Activated CD4-positive, CD25-positive, alpha-beta regulatory T cell (primary cell): Measurements from ENCODE around the gene EPHB1.

Experiments
- DNase-seq, 4 experiments: peaks; one replicate each; lab custom pipeline; 2025; lab: John Stamatoyannopoulos, UW

The EPHB1 gene

DNA sequence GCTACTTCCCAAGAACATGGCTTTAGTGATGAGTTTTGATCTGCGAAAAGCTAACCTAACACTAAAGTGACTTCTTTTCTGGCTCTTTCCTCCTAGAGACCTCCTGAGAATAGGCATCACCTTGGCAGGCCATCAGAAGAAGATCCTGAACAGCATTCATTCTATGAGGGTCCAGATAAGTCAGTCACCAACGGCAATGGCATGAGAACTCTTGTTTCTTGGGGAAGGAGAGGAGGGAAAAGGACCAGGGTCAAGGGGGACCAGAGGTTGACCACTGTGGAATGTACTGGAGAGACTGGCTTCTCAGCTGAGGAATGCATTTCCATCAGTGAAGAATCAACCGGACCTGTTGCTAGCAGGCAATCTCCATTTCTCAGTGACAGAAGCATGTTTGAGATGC, 463.9 kb downstream of the EPHB1 start:
- no peak for DNase-seq

DNA sequence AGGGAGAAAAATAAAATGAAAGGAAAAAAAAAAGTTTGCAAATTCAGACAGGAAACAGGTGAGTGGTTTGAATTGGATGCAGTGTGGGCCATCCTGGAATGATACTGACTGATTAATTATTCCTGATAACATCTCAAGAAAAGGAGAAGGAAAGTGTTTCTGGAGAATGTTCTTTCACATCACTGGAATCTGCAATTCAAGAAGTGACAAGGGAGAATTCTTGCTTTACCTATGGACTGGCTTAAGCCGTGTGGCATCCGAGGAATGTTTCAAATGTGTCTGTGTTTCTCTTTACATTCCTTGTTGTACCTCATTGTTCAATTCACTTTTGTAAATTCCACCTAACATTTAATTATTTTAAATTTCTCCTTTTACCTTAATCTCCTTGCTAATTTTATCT, 465.0 kb downstream of the EPHB1 start:
- no peak for DNase-seq

DNA sequence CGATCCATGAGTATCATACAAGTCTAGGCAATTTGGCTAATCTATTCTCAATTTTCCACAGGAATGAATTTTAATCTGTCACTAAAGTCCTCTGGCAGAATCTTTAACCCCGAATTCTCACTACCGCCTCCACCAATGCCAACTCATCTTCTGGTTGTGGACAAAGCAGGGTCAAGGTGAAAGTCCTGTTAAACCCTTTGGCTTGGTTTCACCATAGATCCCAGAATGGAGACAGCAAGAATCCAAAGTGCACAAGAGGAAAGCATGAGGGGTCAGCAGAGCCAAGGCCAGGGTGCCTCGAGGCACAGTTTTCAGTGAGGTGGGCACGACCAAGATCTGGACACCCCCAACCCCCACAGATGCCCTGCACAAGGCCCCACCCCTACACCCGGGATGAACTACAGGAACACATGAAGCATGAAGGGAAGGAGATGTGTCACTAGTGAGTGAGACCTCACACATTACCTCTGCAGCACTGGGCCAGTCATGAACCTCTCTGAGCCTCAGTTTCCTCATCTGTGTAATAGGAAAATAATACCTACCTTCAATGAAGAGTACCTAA, 466.2 kb downstream of the EPHB1 start:
- DNase-seq: no peak

DNA sequence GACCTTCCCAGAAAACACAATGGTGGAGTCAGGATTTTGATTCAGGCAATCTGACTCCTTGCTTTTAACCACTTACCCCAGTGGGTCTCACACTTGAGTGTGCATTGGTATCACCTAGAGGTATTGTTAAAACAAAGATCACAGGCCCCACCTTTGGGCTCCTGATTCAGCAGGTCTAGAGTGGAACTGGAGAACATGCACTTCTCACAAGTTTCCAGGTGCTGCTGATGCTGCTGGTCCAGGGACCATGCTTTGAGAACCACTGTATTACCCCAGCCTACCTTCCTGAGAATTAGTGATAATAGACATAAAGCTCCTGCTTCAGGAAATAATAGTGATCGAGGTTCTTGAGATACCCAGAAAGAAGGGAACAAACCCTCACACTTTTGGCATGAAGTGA, 466.9 kb downstream of the EPHB1 start:
- no peak for DNase-seq

DNA sequence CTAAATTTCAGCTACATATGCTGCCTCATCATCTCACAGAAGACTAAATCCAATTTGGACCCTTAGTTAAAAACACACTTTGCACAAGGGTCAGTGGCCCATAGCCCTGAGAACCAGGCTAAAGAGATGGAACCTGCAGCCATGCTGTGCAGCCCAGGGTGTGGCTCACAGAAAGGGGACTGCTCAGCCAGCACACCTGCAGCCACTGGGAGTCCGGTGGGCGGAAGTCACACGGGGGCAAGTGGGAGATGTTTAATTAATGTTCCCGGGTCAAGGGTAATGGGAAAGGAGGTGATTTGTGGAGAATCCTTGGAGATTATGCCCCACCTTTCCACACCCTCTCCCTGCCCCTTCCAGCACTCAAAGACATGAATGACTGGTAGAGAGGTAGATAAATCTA, 467.4 kb downstream of the EPHB1 start:
- DNase-seq: no peak

DNA sequence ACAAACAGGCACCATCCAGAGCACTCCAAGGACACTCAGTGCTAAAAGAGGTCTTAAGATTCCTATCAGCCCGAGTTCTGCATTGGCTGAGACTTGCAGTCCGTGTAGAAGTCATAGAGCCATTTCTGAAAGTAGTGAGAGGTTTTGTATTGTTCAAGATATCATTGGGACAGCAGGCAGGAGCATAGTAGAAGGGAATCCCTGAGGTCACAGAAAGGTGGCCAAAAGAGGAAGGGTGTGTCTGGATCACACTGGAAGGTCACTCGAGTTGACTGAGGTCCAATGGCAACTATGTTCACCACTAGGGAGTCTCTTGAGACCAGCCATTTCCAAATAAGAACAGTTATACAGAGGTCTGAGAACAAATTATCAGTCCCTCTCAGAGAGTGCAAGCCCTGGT, 468.3 kb downstream of the EPHB1 start:
- no peak for DNase-seq

DNA sequence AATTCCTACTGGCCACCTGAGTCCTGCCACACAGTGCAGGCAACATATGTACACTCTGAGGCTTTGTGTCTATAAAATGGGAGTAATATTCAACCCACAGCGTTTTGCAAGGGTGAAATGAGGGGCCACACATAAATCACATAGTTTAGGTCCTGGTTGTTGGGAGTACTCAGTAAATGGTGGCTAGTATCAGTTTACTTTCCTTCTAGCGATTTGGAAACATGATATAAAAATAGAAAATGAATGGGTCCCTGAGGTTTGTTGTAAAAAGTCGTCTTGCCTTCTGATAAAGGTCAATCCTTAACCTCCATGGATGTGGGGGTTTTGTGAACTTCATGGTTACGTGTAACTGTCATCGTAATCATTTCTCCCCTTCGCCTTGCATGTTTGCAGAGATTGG, 472.4 kb downstream of the EPHB1 start:
- DNase-seq: no peak

- no peak for DNase-seq
Measured at GRCh38 chr3:135268941-135269532, 474.0 kb downstream of the EPHB1 start.

GRCh38 chr3:135271177-135272025, 476.3 kb downstream of the EPHB1 start:
- DNase-seq: no peak

- DNase-seq: no peak
Measured at GRCh38 chr3:135272026-135272669, 477.1 kb downstream of the EPHB1 start.

DNA sequence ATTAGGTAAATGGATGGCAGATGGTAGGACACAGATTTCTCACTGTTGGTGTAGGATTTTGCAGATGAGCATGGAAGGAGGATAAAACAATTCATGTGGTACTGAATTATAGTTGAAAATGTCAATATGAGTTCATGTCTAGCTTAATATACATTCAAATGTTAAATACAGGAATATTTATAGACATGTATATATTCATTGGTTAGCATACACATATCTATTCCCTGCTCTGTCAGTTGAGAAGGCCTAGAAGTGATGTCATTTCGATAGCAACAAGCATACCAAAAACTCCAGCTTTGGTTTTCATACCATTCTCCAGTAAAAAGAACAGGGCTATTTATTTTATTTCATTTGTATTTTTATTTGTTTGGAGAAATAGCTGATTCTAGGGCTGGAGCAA, 497.1 kb downstream of the EPHB1 start:
- DNase-seq: no peak

GRCh38 chr3:135301670-135302069, 506.6 kb downstream of the EPHB1 start:
- no peak for DNase-seq

GRCh38 chr3:135304378-135304777, 509.3 kb downstream of the EPHB1 start:
- DNase-seq: no peak
